HG02642 (cell line): ENCODE data around the gene KIR3DL3.
"Not testable (repeated sequence)": the region's sequence is repeated elsewhere in the genome, so short reads cannot be mapped to it uniquely, and the experiment has no call there.

Experiments
- ATAC-seq: cut with Tn5 transposase; IDR thresholded peaks from one replicate; pipeline ENCODE4 v1.9.1; 2021; ENCODE audit warnings: mild to moderate bottlenecking; ENCODE audit not compliant: unreplicated experiment, poor library complexity

The KIR3DL3 gene

DNA sequence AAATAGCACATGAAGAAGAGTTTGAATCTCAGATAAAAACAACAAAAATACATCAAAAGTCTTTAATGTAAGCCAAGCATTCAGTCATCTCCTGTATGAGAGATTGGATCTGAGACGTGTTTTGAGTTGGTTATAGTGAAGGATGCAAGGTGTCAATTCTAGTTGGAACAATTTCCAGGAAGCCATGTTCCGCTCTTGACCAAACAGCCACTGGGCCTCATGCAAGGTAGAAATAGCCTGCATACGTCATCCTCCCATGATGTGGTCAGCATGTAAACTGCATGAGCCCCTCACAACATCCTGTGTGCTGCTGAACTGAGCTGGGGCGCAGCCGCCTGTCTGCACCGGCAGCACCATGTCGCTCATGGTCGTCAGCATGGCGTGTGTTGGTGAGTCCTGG lies at the start of gene KIR3DL3:
Gene KIR3DL3 (plus strand): TSS at position 301 of the 400 bp plus-strand sequence. CDS start 55 bp downstream, at position 356.
- ATAC-seq: no peak

DNA sequence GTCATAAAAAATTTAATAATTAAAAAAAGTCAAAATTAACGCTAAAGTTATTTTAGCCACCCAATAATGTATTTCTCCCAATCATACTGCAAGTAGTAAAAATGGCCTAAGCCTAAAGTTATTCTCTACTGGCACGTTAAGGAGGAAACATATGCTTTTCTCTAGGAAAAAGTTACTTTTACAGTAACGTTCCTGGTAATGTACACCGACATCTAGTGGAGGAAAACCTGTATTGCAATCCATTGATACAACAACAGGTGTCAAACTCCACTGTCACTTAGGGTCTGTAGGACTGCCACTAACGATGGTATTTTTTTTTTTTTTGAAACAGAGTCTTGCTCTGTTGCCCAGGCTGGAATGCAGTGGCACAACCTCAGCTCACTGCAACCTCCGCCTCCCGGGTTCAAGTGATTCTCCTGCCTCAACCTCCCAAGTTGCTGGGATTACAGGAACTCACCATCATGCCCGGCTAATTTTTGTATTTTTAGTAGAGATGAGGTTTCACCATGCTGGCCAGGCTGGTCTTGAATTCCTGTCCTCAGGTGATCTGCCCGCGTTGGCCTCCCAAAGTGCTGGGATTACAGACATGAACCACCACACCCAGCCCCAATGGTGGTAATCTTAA lies 47.9 kb upstream of the KIR3DL3 start:
- ATAC-seq: not testable (repeated sequence)

DNA sequence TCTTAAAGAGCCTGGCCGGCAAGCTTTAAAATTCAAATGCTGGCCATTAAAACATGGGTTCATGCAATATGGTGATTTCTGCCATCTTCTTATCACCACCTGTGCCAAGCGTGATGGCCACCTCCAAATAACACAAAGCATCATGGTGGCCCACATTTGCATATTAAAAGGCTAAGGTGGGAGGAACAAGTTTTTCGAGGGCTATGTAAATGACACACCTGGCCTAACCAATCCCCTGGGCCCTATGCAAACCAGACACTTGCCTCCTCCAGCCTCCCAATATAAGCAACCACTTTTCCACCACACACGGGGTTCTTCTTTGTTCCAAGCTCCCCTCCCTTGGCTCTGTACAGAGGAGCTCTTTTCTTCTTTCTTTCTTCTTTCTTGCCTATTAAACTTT lies 47.0 kb upstream of the KIR3DL3 start:
- ATAC-seq: no peak

- not testable (repeated sequence) for ATAC-seq
Observed at GRCh38 chr19:54681596-54681995, 42.6 kb upstream of the KIR3DL3 start.

- no peak for ATAC-seq
Observed at GRCh38 chr19:54682306-54682856, 41.9 kb upstream of the KIR3DL3 start.

DNA sequence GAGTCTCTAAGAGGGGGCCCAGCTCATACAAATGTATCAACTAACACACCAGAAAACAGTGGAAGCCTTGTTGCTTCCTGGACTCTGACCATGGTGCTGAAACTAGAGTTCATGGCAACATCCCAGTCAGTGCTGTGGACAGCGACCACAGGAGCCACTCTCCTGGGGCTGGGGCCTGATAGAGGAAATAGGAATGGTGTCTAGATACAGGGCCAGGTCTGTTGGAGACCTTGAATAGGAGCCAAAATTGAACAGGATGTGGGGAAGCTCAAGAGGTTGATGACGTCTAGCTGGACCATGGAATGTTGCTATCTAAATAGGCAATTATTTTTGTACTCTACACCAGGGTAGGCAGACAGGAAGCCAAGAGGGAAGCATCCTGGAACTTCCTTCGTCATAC lies 39.7 kb upstream of the KIR3DL3 start:
- ATAC-seq: no peak

- ATAC-seq: no peak
Observed at GRCh38 chr19:54691582-54692297, 32.5 kb upstream of the KIR3DL3 start.

DNA sequence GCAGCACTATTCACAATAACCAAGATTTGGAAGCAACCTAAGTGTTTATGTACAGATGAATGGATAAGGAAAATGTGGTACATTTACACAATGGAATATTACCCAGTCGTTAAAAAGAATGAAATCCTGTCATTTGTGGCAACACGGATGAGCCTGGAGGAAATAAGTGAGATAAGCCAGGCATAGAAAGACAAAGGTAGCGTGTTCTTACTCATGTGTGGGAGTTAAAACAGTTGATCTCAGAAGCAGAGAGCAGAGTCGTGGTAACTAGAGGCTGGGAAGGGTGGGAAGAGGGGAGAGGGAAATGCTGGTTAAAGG lies 32.0 kb upstream of the KIR3DL3 start:
- no peak for ATAC-seq

GRCh38 chr19:54694648-54695047 lies 29.6 kb upstream of the KIR3DL3 start:
- no peak for ATAC-seq

DNA sequence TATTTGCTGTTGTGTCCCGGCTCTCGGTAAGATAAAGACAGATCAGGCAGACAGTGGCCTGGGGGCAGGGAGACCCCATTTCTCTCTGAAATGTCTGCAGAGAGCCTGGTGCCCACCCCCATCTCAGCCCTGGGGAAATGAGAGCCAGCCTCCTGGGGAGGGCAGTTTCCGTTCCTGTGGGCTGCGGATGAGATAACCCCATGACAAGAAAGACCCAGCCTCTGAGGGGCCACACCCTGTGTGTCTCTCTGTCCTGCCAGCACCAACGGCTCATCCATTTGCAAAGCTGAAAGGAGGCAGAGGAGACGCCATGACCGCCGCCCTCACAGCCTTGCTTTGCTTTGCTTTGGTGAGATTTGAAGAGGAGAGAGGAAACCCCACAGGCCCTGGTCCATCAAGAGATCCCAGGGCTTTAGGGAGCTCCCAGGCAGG lies 28.1 kb upstream of the KIR3DL3 start:
- ATAC-seq: no peak

DNA sequence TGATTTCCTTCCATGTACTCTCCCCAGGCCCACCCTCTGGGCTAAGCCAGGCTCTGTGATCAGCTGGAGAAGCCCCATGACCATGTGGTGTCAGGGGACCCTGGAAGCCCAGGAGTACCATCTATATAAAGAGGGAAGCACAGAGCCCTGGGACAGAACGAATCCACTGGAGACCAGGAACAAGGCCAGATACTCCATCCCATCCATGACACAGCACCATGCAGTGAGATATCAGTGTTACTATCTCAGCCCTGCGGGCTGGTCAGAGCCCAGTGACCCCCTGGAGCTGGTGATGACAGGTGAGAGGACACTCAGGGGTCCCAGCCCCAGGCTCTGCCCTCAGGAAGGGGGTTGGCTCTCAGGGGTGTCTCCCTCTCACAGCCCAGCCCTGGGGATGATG lies 27.5 kb upstream of the KIR3DL3 start:
- no peak for ATAC-seq

DNA sequence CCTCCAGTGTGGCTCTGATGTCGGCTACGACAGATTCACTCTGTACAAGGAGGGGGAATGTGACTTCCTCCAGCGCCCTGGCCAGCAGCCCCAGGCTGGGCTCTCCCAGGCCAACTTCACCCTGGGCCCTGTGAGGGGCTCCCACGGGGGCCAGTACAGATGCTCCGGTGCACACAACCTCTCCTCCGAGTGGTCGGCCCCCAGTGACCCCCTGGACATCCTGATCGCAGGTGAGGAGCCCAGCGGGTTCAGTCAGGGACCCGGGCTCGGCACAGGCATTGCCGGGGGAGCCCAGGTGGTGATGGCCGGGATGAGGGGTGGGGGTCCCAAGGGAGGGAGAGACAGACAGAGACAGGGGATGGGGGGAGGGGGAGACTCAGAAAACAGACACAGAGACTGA lies 26.5 kb upstream of the KIR3DL3 start:
- not testable (repeated sequence) for ATAC-seq

- no peak for ATAC-seq
Observed at GRCh38 chr19:54704928-54705327, 19.3 kb upstream of the KIR3DL3 start.

GRCh38 chr19:54707962-54708361 lies 16.3 kb upstream of the KIR3DL3 start:
- no peak for ATAC-seq

DNA sequence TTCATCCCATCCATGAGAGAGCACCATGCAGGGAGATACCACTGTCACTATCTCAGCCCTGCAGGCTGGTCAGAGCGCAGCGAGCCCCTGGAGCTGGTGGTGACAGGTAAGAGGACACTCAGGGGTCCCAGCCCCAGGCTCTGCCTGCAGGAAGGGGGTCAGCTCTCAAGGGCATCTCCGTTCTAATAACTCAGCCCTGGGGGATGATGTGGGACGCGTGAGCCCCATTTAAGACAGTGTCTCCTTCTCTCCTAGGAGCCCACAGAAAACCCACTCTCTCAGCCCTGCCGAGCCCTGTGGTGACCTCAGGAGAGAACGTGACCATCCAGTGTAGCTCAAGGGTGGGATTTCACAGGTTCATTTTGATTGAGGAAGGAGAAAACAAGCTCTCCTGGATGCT lies 15.5 kb upstream of the KIR3DL3 start:
- ATAC-seq: no peak

- ATAC-seq: no peak
Observed at GRCh38 chr19:54709212-54709948, 14.9 kb upstream of the KIR3DL3 start.

DNA sequence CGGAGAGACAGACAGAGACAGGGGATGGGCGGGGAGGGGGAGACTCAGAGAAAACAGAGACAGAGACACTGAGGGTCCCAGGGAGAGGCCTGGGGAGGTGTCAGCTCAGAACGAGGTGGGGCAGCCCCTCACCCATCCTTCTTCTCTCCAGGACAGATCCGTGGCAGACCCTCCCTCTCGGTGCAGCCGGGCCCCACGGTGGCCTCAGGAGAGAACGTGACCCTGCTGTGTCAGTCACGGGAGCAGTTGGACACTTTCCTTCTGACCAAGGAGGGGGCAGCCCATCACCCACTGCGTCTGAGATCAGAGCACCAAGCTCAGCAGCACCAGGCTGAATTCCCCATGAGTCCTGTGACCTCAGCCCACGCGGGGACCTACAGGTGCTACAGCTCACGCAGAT lies 14.3 kb upstream of the KIR3DL3 start:
- ATAC-seq: not testable (repeated sequence)

- no peak for ATAC-seq
Observed at GRCh38 chr19:54724644-54725043, 402 bp downstream of the KIR3DL3 start.

- ATAC-seq: no peak
Observed at GRCh38 chr19:54725321-54725720, 1.1 kb downstream of the KIR3DL3 start.

- ATAC-seq: no peak
Observed at GRCh38 chr19:54727562-54727961, 3.3 kb downstream of the KIR3DL3 start.

GRCh38 chr19:54728167-54728566 lies 3.9 kb downstream of the KIR3DL3 start:
- no peak for ATAC-seq
